HL-60 (cell line): Measurements from ENCODE around the gene UBXN4.

ENCODE experiments used
- DNase-seq, 2 experiments: peaks; one replicate each; pipeline ENCODE4 v3.0.0-alpha.2; 2010 to 2020; ENCODE audit warnings: low read depth in 1 of 2, low spot score in 1 of 2
- H3K27ac ChIP-seq: fragments of 250-450 bp; sonication (Bioruptor Pico); replicated peaks from 2 replicates; pipeline ENCODE4 v1.5.1; 2020; ENCODE audit warnings: mild to moderate bottlenecking, moderate library complexity
- H3K27me3 ChIP-seq: fragments of 250-450 bp; sonication (Bioruptor Pico); 2 replicates; pipeline ENCODE4 v1.5.1; 2021; ENCODE audit warnings: mild to moderate bottlenecking, moderate library complexity; ENCODE audit not compliant: insufficient read depth, poor library complexity, severe bottlenecking
- H3K4me3 ChIP-seq: replicated peaks from 2 replicates; pipeline ENCODE4 v1.5.1; 2011; ENCODE audit warnings: mild to moderate bottlenecking, control low read depth, low read length; ENCODE audit not compliant: insufficient read depth
- CTCF ChIP-seq: IDR thresholded peaks from one replicate; pipeline ENCODE4 v1.5.1; 2011; ENCODE audit warnings: low read length, control low read depth, inconsistent platforms; ENCODE audit not compliant: insufficient read depth
- GABPA ChIP-seq: IDR thresholded peaks from 2 replicates; pipeline ENCODE4 v1.6.1; 2012; ENCODE audit warnings: low read depth
- POLR2AphosphoS5 ChIP-seq: IDR thresholded peaks from 2 replicates; pipeline ENCODE4 v1.6.1; 2012; ENCODE audit warnings: low read depth
- REST ChIP-seq: IDR thresholded peaks from 2 replicates; pipeline ENCODE4 v1.6.1; 2012; ENCODE audit warnings: low read depth; ENCODE audit not compliant: insufficient replicate concordance
- SPI1 ChIP-seq: IDR thresholded peaks from 2 replicates; pipeline ENCODE4 v1.6.1; 2012; ENCODE audit warnings: low read depth, mild to moderate bottlenecking, borderline replicate concordance

UBXN4 gene

GRCh38 chr2:135825131-135825530 is 83.5 kb downstream of the UBXN4 start:
- no peak for DNase-seq
- Histone ChIP-seq H3K27me3 (no peaks in the 10 kb centered on the region), H3K4me3 (no peak overlapping the region), H3K27ac (no peak overlapping the region)
- no peak for TF ChIP-seq REST

GRCh38 chr2:135825550-135826176 is 84.0 kb downstream of the UBXN4 start:
- Histone ChIP-seq H3K27me3 (no peaks in the 10 kb centered on the region), H3K27ac (no peak overlapping the region), H3K4me3 (no peak overlapping the region)
- DNase-seq: no peak
- no peak for TF ChIP-seq CTCF
- no peak for TF ChIP-seq REST
- TF ChIP-seq POLR2AphosphoS5: no peak
- TF ChIP-seq SPI1: no peak

- TF ChIP-seq REST (no peak), CTCF (no peak), SPI1 (no peak), POLR2AphosphoS5 (no peak), GABPA (no peak)
- Histone ChIP-seq H3K27ac (no peak overlapping the region), H3K27me3 (no peaks in the 10 kb centered on the region), H3K4me3 (no peak overlapping the region)
- DNase-seq: no peak
Observed at GRCh38 chr2:135826544-135826943, 84.9 kb downstream of the UBXN4 start.
